GM18517 (cell line): ENCODE data around the gene NHLRC2.
"Not testable (repeated sequence)": the region's sequence is repeated elsewhere in the genome, so short reads cannot be mapped to it uniquely, and the experiment has no call there.

Experiments
- ATAC-seq: cut with Tn5 transposase; IDR thresholded peaks from one replicate; pipeline ENCODE4 v1.9.1; 2021; ENCODE audit warnings: mild to moderate bottlenecking, moderate library complexity; ENCODE audit not compliant: unreplicated experiment

The NHLRC2 gene, protein sequence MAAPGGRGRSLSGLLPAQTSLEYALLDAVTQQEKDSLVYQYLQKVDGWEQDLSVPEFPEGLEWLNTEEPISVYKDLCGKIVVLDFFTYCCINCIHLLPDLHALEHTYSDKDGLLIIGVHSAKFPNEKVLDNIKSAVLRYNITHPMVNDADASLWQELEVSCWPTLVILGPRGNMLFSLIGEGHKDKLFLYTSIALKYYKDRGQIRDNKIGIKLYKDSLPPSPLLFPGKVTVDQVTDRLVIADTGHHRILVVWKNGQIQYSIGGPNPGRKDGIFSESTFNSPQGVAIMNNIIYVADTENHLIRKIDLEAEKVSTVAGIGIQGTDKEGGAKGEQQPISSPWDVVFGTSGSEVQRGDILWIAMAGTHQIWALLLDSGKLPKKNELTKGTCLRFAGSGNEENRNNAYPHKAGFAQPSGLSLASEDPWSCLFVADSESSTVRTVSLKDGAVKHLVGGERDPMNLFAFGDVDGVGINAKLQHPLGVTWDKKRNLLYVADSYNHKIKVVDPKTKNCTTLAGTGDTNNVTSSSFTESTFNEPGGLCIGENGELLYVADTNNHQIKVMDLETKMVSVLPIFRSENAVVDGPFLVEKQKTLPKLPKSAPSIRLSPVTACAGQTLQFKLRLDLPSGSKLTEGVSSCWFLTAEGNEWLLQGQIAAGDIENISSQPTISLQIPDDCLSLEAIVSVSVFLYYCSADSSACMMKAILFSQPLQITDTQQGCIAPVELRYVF

DNA sequence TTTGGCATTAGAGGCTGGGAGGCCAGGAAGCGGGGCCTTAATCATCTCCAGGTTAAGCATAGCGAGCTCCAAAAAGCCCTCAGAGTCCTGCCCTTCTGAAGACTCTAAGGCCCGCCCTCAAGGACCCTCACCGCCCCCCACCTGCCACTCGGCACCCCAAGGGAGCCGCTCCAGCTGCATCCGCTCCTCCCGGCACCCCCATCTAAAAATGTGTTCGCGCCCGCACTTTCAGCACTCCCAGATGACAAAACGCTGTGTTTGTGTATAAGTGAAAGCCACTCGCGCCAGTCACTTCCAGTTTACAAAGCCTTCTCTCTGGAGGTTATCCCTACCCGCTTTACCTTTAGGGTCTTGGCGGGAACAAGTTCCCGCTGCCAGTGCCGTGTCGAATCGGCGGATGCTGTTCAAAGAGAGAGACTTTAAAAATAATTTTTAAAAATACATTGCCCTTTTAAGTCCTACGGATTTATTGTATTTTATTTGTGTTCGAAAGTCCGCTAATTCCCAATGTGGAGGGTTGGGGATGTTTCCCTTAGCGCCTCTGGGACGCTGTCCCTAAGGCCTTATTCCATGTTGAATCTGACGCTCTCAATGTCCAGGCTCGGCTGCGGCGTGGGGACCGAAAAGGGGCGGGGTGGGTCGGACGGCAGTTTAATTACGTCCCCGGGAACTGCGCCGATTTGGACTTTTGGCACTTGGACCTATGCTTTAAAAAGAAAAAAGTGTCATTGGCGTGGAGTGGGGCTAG lies at the start of gene NHLRC2, which contains the start of gene DCLRE1A:
Gene NHLRC2 (plus strand): TSS at position 649 of the 748 bp plus-strand sequence. CDS start 212 bp downstream, outside the sequence.
Gene DCLRE1A (minus strand): TSS at position 70 of the 748 bp plus-strand sequence. CDS start 900 bp downstream, outside the sequence.
- ATAC-seq, result peak; percentile 35

- no peak for ATAC-seq
These were observed 48.0 kb upstream of the NHLRC2 start for GRCh38 chr10:113806503-113806902.

GRCh38 chr10:113808168-113808567 lies 46.3 kb upstream of the NHLRC2 start:
- no peak for ATAC-seq

DNA sequence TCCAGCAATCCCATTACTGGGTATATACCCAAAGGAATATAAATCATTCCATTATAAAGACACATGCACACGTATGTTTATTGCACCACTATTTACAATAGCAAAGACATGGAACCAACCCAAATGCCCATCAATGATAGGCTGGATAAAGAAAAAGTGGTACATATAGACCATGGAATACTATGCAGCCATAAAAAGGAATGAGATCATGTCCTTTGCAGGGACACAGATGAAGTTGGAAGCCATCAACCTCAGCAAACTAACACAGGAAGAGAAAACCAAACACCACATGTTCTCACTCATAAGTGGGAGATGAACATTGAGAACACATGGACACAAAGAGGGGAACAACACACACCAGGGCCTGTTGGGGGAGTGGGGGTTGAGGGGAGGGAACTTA lies 39.8 kb upstream of the NHLRC2 start:
- not testable (repeated sequence) for ATAC-seq

DNA sequence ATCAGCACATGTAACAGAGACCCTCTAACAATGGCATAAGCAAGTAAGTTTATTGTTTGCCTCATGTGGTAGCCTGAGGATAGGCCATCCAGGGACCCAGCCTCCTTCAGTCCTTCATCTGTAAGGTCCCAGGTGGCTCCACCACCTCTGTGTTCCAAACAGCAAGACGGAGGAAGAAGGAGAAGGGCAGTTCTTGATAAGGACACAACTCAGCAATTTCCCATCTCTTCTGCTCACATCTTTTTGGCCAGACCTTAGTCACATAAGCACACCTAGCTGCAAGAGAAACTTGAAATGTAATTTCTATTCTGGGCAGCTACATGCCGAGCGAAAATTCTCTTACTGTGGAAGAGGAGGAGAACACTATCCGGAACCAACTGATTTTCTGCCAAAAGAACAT lies 34.5 kb upstream of the NHLRC2 start:
- ATAC-seq, result no peak

GRCh38 chr10:113820507-113820906 lies 34.0 kb upstream of the NHLRC2 start:
- no peak for ATAC-seq

GRCh38 chr10:113821306-113821705 lies 33.2 kb upstream of the NHLRC2 start:
- ATAC-seq, result not testable (repeated sequence)

DNA sequence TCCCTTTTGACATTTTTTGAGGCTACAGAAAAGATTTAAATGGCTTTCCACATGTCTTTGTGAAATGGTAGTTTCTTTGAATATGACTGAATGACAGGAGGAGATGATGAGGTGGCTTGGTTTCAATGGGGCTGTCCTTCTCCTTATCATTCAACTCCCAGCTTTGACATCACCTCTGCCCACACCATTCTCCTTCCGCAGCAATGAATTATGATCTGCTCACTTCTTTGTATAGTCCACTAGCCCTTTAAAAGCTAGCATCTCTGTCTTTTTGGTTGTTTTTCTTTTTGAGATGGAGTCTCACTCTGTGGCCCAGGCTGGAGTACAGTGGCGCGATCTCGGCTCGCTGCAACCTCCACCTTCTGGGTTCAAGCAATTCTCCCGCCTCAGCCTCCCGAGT lies 32.3 kb upstream of the NHLRC2 start:
- ATAC-seq, result no peak

GRCh38 chr10:113823389-113823788 lies 31.1 kb upstream of the NHLRC2 start:
- ATAC-seq, result no peak

- ATAC-seq, result no peak
These were observed 28.7 kb upstream of the NHLRC2 start for GRCh38 chr10:113825791-113826190.

GRCh38 chr10:113828567-113828966 lies 25.9 kb upstream of the NHLRC2 start:
- ATAC-seq, result not testable (repeated sequence)

DNA sequence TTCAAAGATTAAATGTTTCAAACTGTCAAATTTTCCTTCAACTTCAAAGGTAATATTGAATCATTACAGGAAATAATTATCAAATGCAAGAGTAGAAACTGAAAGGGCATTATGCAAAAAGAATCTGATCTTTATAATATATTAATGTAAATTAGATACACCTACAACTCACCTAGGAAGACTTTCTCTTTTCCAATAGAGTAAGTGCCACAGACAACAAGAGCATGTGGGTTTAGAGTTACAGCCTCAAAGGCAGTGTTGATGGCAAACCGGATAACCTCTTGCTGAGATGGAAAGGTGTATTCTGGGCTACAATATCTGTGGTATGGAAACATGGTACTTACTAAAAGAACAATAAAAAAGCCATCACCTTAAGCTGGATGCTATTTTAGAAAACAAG lies 12.3 kb upstream of the NHLRC2 start:
- no peak for ATAC-seq

DNA sequence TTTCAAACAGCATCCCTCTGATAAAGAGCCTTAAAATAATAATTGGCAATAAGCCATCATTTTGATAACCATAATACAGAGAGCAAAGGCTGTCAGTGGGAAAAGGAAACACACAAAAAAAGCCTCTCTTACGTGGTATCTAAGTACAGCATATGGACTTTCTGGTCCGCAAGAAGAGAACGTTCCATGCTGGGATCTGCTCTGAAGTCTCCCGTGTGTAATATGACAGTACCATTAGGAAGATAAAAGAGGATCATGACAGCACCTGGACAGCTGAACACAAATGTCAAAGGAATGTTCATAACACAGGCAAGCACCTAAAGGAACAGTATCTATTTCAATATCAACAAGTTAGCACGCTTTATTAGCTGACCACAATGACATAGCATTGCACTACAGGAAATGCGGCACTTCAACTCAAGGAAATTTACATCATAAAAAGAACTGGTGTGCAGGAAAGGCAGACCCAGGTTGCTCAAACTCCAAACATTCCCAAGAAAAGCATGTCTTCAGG lies 10.4 kb upstream of the NHLRC2 start:
- no peak for ATAC-seq

DNA sequence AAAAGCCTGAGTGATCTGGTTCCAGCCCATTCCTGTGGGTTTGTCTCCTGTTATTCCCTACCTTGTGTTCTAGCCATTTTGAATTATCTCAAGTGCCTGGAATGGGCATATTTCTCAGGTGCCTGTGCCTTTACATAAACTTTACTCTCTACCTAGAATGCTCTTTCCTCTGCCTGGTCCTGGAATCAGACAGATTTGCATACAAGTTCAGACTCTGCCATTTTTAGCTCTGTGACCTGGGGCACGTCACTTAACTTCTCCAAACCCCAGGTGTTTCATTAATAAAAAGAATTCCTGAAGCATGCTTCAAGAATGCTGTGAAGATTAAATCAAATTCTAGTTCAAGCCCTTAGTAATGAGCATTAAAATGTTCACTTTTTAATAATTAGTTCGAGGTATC lies 8.4 kb upstream of the NHLRC2 start:
- no peak for ATAC-seq

DNA sequence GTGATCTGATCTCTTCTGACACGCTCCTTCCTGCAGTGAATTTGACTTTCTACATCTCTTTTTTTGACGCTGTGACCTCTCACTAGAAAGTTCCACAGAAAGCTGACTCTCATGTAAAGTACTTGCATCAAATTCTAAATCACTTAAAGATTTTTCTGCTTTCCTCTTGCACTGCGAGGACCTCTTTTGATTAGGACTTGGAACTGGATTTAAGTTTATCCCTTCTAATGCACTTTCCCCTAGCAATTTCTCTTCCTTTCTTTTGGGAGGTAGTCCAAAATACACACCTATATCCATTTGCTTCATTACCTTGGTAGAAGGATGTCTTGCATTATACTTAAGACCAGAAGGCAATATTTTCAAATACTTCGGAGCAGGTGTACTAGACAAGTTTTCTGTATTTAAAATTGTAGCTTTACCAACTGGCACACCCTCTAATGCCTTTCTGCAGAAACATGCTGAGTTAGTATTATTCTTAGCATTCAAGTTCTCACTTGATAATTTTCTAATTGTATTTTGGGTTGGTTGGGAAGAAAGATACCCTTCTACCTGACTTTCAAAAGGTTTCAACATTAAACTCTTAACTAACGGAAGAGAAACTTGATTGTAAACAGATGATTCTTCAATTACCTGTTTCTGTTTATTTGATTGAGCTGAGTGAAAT lies 5.2 kb upstream of the NHLRC2 start:
- ATAC-seq, result no peak

DNA sequence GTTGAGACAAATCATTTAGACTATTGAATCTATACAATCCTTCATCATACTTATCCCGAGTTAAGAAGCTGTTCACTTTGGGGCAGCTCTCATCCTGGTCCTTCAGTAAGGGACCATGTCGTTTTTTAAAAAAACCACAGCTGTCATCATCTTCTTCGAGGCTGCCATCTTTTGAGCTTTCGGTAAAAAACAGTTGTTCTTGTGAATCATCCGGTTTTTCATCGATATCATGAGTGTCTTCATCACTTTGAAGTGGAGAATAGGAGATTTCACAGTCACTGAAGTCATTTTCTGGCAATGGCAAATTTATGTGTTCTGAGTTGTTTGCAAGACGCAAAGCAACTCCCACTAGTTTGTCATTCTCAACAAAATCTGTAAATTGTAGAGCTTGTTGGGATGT lies 4.5 kb upstream of the NHLRC2 start:
- ATAC-seq, result no peak

DNA sequence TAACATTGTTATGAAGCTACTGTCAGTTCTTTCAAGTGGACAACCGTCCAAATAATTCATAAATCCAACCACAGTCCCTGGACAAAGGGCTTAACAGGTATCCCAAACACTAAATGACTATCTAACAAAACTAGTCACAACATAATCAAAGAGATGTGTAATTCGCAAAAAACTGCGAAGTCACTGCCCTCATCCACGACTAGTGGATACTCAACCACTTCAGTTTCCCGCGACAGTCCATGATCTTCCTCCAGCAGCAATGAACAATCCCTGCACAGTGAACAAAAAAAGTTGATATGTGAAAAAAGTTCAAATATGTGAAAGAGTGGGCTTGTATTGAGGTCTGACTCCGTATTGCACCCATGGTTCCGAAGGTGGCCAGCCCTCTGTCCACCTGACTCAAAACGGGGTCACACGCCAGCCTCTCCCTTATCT lies 866 bp upstream of the NHLRC2 start:
- no peak for ATAC-seq

DNA sequence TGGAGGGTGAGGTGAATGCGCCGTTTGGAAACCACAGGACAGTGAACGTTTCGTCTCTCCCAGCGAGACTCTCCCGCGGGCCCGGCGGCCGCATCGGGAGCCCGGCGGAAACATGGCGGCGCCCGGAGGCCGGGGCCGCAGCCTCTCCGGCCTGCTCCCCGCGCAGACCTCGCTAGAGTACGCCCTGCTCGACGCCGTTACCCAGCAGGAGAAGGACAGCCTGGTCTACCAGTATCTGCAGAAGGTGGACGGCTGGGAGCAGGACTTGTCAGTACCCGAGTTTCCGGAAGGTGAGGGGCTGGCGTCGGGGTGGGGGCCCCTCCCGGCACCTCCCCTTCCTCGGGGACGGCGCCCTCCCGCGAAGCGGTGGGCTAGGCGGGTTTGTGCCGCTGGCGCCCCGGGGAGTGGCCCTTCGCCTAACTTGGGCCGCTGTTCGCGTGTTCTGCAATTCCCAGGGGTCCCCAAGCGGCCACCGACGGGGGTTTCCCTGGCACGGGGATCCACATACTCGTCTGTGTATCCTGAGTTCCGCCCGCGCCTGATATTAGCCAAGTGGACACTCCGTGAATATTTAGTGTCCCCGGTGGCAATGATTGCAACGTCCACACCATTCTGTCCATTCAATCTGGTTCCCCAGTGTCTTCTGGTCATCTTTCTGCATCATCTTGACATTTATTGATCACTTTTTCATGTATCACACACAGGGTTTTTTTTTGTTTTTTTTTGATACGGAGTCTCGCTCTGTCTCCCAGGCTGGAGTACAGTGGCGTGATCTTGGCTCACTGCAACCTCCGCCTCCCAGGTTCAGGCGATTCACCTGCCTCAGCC lies 514 bp downstream of the NHLRC2 start:
- ATAC-seq, result peak; percentile 34

DNA sequence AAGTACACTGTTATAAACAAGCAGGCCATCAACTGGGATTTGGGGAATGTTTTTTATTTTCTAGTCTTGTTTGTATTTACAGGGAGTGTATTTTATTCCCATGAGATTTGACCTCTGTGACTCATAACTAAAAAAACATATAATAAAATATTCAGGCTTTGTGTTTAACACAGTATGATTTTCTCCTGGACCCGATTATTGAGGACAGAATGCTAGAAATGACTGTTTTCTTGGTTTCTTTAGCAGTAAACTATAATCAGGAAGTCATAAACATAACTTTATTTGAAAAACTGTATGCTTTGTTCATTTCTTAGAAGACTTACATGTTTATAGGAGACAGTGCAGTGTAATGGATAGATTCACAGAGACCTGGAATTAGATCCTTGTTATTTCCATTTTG lies 2.1 kb downstream of the NHLRC2 start:
- ATAC-seq, result no peak

DNA sequence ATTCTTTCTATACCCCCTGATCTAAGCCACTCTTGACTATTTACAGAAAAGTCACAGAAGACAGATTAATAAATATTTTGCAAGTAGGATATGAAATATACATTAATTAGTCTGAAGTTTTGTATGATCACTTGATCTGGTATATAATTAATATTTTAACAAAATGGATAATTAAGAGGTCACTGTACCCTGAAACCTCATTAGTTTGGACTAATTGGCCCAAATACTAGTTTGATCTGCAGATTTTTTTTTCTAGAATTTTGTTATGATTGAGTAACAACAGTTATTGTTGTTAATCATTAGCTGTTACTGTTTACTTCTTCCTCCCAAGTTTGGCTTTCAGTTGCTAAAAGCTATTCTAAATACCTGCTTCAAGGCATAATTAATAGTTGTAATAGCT lies 2.7 kb downstream of the NHLRC2 start:
- ATAC-seq, result no peak
